ENCODE data around the gene LRRK1. TPM values are rescaled to one million over a fixed set of nuclear protein-coding genes. Genes with fewer than 3 reads are reported as not detected.

The LRRK1 gene
- total RNA-seq, 1 experiment from 2014 or later: 7.6 TPM

GRCh38 chr15:101018016-101018415 lies 98.9 kb downstream of the LRRK1 start (continued):
- TF ChIP-seq ZNF121 (CRISPR knock-in tag; IDR thresholded peaks at IDR 0.05): no peak

GRCh38 chr15:101018450-101018849 lies 99.3 kb downstream of the LRRK1 start:
- DNase-seq (ENCODE audit: low spot score): no peak
- TF ChIP-seq, protein P1, sequence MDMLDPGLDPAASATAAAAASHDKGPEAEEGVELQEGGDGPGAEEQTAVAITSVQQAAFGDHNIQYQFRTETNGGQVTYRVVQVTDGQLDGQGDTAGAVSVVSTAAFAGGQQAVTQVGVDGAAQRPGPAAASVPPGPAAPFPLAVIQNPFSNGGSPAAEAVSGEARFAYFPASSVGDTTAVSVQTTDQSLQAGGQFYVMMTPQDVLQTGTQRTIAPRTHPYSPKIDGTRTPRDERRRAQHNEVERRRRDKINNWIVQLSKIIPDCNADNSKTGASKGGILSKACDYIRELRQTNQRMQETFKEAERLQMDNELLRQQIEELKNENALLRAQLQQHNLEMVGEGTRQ (CRISPR knock-in tag; IDR thresholded peaks at IDR 0.05): no peak
- TF ChIP-seq NFYB (CRISPR knock-in tag; conservative IDR thresholded peaks at IDR 0.05; ENCODE audit: low read depth): no peak
- no peak for TF ChIP-seq ZNF219 (CRISPR knock-in tag; IDR thresholded peaks at IDR 0.05; ENCODE audit: borderline replicate concordance)
- no peak for TF ChIP-seq NR3C1 (CRISPR knock-in tag; conservative IDR thresholded peaks at IDR 0.05; ENCODE audit: low read depth)
- TF ChIP-seq KAT7 (CRISPR knock-in tag; IDR thresholded peaks at IDR 0.05; ENCODE audit: borderline replicate concordance): no peak
- TF ChIP-seq, protein P2, sequence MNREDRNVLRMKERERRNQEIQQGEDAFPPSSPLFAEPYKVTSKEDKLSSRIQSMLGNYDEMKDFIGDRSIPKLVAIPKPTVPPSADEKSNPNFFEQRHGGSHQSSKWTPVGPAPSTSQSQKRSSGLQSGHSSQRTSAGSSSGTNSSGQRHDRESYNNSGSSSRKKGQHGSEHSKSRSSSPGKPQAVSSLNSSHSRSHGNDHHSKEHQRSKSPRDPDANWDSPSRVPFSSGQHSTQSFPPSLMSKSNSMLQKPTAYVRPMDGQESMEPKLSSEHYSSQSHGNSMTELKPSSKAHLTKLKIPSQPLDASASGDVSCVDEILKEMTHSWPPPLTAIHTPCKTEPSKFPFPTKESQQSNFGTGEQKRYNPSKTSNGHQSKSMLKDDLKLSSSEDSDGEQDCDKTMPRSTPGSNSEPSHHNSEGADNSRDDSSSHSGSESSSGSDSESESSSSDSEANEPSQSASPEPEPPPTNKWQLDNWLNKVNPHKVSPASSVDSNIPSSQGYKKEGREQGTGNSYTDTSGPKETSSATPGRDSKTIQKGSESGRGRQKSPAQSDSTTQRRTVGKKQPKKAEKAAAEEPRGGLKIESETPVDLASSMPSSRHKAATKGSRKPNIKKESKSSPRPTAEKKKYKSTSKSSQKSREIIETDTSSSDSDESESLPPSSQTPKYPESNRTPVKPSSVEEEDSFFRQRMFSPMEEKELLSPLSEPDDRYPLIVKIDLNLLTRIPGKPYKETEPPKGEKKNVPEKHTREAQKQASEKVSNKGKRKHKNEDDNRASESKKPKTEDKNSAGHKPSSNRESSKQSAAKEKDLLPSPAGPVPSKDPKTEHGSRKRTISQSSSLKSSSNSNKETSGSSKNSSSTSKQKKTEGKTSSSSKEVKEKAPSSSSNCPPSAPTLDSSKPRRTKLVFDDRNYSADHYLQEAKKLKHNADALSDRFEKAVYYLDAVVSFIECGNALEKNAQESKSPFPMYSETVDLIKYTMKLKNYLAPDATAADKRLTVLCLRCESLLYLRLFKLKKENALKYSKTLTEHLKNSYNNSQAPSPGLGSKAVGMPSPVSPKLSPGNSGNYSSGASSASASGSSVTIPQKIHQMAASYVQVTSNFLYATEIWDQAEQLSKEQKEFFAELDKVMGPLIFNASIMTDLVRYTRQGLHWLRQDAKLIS (CRISPR knock-in tag; IDR thresholded peaks at IDR 0.05; ENCODE audit: borderline replicate concordance): no peak
- no peak for TF ChIP-seq NR2C2 (CRISPR knock-in tag; IDR thresholded peaks at IDR 0.05)
- TF ChIP-seq ZNF281 (CRISPR knock-in tag; IDR thresholded peaks at IDR 0.05): no peak
- TF ChIP-seq FOXP4 (CRISPR knock-in tag; IDR thresholded peaks at IDR 0.05): no peak
- TF ChIP-seq GABPB1 (CRISPR knock-in tag; IDR thresholded peaks at IDR 0.05): no peak
- H3K4me1 Mint-ChIP-seq: peaks cover 44% of the 10 kb centered on the region
- no peak overlapping the region for H3K4me3 Mint-ChIP-seq
- no peak for ATAC-seq
- H3K27ac Mint-ChIP-seq: no peak overlapping the region
- ChIA-PET POLR2A (no interaction called here), CTCF (interaction anchor here (1.0 to 6.8 kb wide), 5 partner anchors 11 to 240 kb away, joined by 3 to 76 read pairs (median 12); no protein-coding TSS in a partner anchor)
- H3K27me3 Mint-ChIP-seq (ENCODE audit: low read depth): no peaks in the 10 kb centered on the region; the same call in 1 of the 2 replicates
- peaks cover 10% of the 10 kb centered on the region for H3K36me3 Mint-ChIP-seq
- peaks cover 9% of the 10 kb centered on the region for H3K9me3 Mint-ChIP-seq

GRCh38 chr15:101019366-101019896 lies 100.3 kb downstream of the LRRK1 start:
- CTCF ChIA-PET: interaction anchor here (0.8 to 6.8 kb wide), 14 partner anchors 12 to 250 kb away, joined by 3 to 76 read pairs (median 3); partner anchors contain the start of gene CHSY1
- ATAC-seq (no peak), DNase-seq (ENCODE audit: low spot score) (no peak)
- Mint-ChIP-seq H3K4me1 (peaks cover 37% of the 10 kb centered on the region), H3K36me3 (peaks cover 10% of the 10 kb centered on the region), H3K9me3 (peaks cover 9% of the 10 kb centered on the region), H3K27me3 (ENCODE audit: low read depth) (no peaks in the 10 kb centered on the region; the same call in none of the 2 replicates), H3K27ac (no peak overlapping the region), H3K4me3 (no peak overlapping the region)
- POLR2A ChIA-PET: no interaction called here
- TF ChIP-seq E2F5 (CRISPR knock-in tag; IDR thresholded peaks at IDR 0.05): no peak
- TF ChIP-seq, protein P3, sequence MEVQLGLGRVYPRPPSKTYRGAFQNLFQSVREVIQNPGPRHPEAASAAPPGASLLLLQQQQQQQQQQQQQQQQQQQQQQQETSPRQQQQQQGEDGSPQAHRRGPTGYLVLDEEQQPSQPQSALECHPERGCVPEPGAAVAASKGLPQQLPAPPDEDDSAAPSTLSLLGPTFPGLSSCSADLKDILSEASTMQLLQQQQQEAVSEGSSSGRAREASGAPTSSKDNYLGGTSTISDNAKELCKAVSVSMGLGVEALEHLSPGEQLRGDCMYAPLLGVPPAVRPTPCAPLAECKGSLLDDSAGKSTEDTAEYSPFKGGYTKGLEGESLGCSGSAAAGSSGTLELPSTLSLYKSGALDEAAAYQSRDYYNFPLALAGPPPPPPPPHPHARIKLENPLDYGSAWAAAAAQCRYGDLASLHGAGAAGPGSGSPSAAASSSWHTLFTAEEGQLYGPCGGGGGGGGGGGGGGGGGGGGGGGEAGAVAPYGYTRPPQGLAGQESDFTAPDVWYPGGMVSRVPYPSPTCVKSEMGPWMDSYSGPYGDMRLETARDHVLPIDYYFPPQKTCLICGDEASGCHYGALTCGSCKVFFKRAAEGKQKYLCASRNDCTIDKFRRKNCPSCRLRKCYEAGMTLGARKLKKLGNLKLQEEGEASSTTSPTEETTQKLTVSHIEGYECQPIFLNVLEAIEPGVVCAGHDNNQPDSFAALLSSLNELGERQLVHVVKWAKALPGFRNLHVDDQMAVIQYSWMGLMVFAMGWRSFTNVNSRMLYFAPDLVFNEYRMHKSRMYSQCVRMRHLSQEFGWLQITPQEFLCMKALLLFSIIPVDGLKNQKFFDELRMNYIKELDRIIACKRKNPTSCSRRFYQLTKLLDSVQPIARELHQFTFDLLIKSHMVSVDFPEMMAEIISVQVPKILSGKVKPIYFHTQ (CRISPR knock-in tag; IDR thresholded peaks at IDR 0.05): no peak
- TF ChIP-seq KAT7 (CRISPR knock-in tag; IDR thresholded peaks at IDR 0.05; ENCODE audit: borderline replicate concordance): no peak
- no peak for TF ChIP-seq FOXJ3 (CRISPR knock-in tag; IDR thresholded peaks at IDR 0.05; ENCODE audit: borderline replicate concordance)
- no peak for TF ChIP-seq ZNF425 (CRISPR knock-in tag; conservative IDR thresholded peaks at IDR 0.05)

Data from WTC11 (cell line).